ENCODE data around the gene INAVA. TPM values are rescaled to one million over a fixed set of nuclear protein-coding genes. Genes with fewer than 3 reads are reported as not detected.
A peak's percentile ranks its signal among the peaks of the same experiment; 100 is the strongest.

The INAVA gene
- total RNA-seq, 4 donors from 2014 or later: not detected

DNA sequence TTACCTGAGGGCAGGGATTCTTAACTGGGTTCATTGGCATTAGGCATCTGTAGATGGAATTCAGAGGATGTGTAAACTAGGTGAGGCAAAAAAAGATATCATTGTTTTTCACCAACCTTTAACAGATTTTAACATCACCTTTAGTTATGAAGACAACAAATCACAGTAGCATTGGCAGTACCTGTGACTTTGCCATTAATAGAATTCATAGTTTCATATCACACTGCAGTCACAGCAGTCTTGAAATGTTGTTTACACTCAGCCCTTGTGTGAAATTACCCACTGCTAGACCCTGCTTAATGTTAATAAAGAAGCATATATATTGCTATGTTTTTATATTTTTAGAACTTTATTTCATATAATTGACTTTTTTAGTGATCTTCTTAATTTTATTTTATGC, 1.7 kb upstream of the INAVA start:
- Histone ChIP-seq H3K27ac (peak overlapping the region in 1 of 4 donors; percentile 75), H3K4me1 (peaks cover 0 to 20% (median 14%) of the 10 kb centered on the region in 4 donors), H3K27me3 (peaks cover 0 to 67% of the 10 kb centered on the region in 2 donors), H3K9me3 (no peaks in the 10 kb centered on the region), H3K4me3 (no peak overlapping the region), H3K36me3 (no peaks in the 10 kb centered on the region)
- TF ChIP-seq POLR2A (IDR thresholded peaks at IDR 0.05) (no peak), EP300 (IDR thresholded peaks at IDR 0.05) (no peak)
- TF ChIP-seq, protein P1, sequence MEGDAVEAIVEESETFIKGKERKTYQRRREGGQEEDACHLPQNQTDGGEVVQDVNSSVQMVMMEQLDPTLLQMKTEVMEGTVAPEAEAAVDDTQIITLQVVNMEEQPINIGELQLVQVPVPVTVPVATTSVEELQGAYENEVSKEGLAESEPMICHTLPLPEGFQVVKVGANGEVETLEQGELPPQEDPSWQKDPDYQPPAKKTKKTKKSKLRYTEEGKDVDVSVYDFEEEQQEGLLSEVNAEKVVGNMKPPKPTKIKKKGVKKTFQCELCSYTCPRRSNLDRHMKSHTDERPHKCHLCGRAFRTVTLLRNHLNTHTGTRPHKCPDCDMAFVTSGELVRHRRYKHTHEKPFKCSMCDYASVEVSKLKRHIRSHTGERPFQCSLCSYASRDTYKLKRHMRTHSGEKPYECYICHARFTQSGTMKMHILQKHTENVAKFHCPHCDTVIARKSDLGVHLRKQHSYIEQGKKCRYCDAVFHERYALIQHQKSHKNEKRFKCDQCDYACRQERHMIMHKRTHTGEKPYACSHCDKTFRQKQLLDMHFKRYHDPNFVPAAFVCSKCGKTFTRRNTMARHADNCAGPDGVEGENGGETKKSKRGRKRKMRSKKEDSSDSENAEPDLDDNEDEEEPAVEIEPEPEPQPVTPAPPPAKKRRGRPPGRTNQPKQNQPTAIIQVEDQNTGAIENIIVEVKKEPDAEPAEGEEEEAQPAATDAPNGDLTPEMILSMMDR (IDR thresholded peaks at IDR 0.05): no peak
- no peak for DNase-seq (ENCODE audit: low spot score in 2 of 2)

- TF ChIP-seq, protein P1 (IDR thresholded peaks at IDR 0.05): no peak
- TF ChIP-seq POLR2A (IDR thresholded peaks at IDR 0.05) (no peak), EP300 (IDR thresholded peaks at IDR 0.05) (no peak)
- H3K36me3 ChIP-seq: no peaks in the 10 kb centered on the region
- no peak for DNase-seq (ENCODE audit: low spot score in 2 of 2)
- H3K4me1 ChIP-seq: peaks cover 0 to 20% (median 13%) of the 10 kb centered on the region in 4 donors
- WGBS, 2 donors: 82 to 83% methylated on average over 6 of the region's 6 CpGs
- peaks cover 0 to 62% of the 10 kb centered on the region in 2 donors for H3K27me3 ChIP-seq
- no peak overlapping the region for H3K4me3 ChIP-seq
- H3K27ac ChIP-seq: peak overlapping the region in 1 of 4 donors; percentile 75
- H3K9me3 ChIP-seq: no peaks in the 10 kb centered on the region
Measured at GRCh38 chr1:200893411-200893901, 1.2 kb upstream of the INAVA start.

GRCh38 chr1:200895443-200895789, 716 bp downstream of the INAVA start:
- peaks cover 0 to 45% of the 10 kb centered on the region in 2 donors for H3K27me3 ChIP-seq
- TF ChIP-seq, protein P1 (IDR thresholded peaks at IDR 0.05): no peak
- TF ChIP-seq EP300 (IDR thresholded peaks at IDR 0.05): no peak
- TF ChIP-seq POLR2A (IDR thresholded peaks at IDR 0.05): no peak

DNA sequence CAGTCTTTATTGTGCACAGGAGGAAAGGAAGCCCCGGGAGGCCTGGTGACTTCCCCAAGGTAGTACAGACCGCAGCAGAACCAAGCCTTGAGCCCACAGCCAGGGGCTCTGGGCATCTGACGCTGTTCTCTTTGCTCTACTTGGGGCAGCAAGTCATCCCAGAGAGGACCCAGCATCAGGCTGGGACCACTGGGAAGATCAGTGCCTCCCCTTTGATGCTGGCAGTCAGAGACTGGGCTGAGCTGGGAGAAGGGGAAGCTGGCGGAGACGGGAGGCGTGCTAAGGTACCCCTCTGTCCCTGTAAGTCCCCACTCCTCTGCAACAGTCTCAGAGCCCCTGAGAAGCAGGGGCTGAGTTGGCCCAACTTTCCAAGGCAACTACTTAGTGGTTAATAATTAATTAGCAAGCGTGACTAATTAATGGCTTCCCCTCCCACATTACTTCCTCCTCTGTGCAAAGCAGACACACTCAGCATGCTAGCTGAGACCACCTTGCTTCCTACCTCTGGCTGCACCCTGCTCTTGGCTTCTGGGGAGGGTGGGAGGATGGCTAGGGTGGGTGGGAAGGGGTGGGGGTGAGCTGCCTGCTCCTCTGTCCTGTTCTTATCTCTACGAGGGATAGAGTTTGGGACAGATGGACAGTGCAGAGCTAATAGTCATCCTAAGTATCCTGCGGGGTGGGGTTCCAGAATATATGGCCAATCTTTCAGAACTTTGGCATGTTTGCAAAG, 1.3 kb downstream of the INAVA start:
- H3K4me1 ChIP-seq: peaks cover 0 to 16% (median 7%) of the 10 kb centered on the region in 4 donors
- H3K27ac ChIP-seq: peak overlapping the region in 1 of 4 donors; percentile 75
- no peak for DNase-seq (ENCODE audit: low spot score in 2 of 2)
- no peaks in the 10 kb centered on the region for H3K9me3 ChIP-seq
- H3K36me3 ChIP-seq: no peaks in the 10 kb centered on the region
- H3K4me3 ChIP-seq: peak overlapping the region in 1 of 4 donors; percentile 31
- WGBS, 2 donors: 76 to 86% methylated on average over 9 of the region's 9 CpGs
- peaks cover 0 to 39% of the 10 kb centered on the region in 2 donors for H3K27me3 ChIP-seq
- no peak for TF ChIP-seq POLR2A (IDR thresholded peaks at IDR 0.05)
- TF ChIP-seq, protein P1 (IDR thresholded peaks at IDR 0.05): no peak
- TF ChIP-seq EP300 (IDR thresholded peaks at IDR 0.05): no peak

More at GRCh38 chr1:200895443-200895789, 716 bp downstream of the INAVA start:
- H3K9me3 ChIP-seq: no peaks in the 10 kb centered on the region
- DNase-seq (ENCODE audit: low spot score in 2 of 2): no peak
- H3K36me3 ChIP-seq: no peaks in the 10 kb centered on the region
- H3K4me3 ChIP-seq: peak overlapping the region in 1 of 4 donors; percentile 31
- H3K4me1 ChIP-seq: peaks cover 0 to 20% (median 11%) of the 10 kb centered on the region in 4 donors
- H3K27ac ChIP-seq: peak overlapping the region in 1 of 4 donors; percentile 75
- WGBS, 2 donors: 84 to 88% methylated on average over 8 of the region's 8 CpGs

- peaks cover 0 to 9% (median 3%) of the 10 kb centered on the region in 4 donors for H3K4me1 ChIP-seq
- peak overlapping the region in 1 of 4 donors; percentile 50 for H3K27ac ChIP-seq
- WGBS, 2 donors: 86% methylated on average over 9 of the region's 10 CpGs
- no peak for DNase-seq (ENCODE audit: low spot score in 2 of 2)
- H3K9me3 ChIP-seq: no peaks in the 10 kb centered on the region
- H3K27me3 ChIP-seq: peaks cover 0 to 32% of the 10 kb centered on the region in 2 donors
- H3K4me3 ChIP-seq: no peak overlapping the region
- TF ChIP-seq, protein P1 (IDR thresholded peaks at IDR 0.05): no peak
- TF ChIP-seq POLR2A (IDR thresholded peaks at IDR 0.05) (no peak), EP300 (IDR thresholded peaks at IDR 0.05) (no peak)
- H3K36me3 ChIP-seq: no peaks in the 10 kb centered on the region
Measured at GRCh38 chr1:200896531-200897196, 2.0 kb downstream of the INAVA start.

Data from tibial nerve (tissue), 4 donors.